GM23338 (cell line): ENCODE results near the gene ADGRL3. TPM values are rescaled to one million over a fixed set of nuclear protein-coding genes. Genes with fewer than 3 reads are reported as not detected.

Experiments
- ATAC-seq: fragments of 200-7000 bp; cut with Tn5 transposase; 3 replicates; pipeline ENCODE4 v1.9.1; 2020
- DNase-seq: peaks from one replicate; pipeline ENCODE4 v3.0.0-alpha.2; 2015; ENCODE audit warnings: low spot score
- H2AFZ ChIP-seq: fragments of 200-600 bp; sonication (generic); 2 replicates; pipeline ENCODE4 v1.8.0; 2016; ENCODE audit warnings: antibody characterized with exemption, mild to moderate bottlenecking, moderate library complexity
- H3F3A ChIP-seq: fragments of 200-600 bp; sonication (generic); replicated peaks from 2 replicates; pipeline ENCODE4 v1.8.0; 2017; ENCODE audit warnings: antibody characterized with exemption, mixed run types, low read depth
- H3K27ac ChIP-seq: fragments of 200-600 bp; sonication (generic); 2 replicates; pipeline ENCODE4 v1.6.1; 2016; ENCODE audit warnings: low read depth
- H3K27me3 ChIP-seq: fragments of 200-600 bp; sonication (generic); 2 replicates; pipeline ENCODE4 v1.8.0; 2016; ENCODE audit warnings: mild to moderate bottlenecking, mixed run types, moderate library complexity; ENCODE audit not compliant: insufficient read depth
- H3K36me3 ChIP-seq: fragments of 200-600 bp; sonication (generic); 2 replicates; pipeline ENCODE4 v1.8.0; 2016; ENCODE audit warnings: mild to moderate bottlenecking; ENCODE audit not compliant: insufficient read depth
- H3K4me1 ChIP-seq: fragments of 200-600 bp; sonication (generic); 2 replicates; pipeline ENCODE4 v1.8.0; 2016; ENCODE audit warnings: mild to moderate bottlenecking, moderate library complexity; ENCODE audit not compliant: insufficient read depth
- H3K4me2 ChIP-seq: fragments of 200-600 bp; sonication (generic); 2 replicates; pipeline ENCODE4 v1.7.1; 2017; ENCODE audit warnings: mixed run types
- H3K4me3 ChIP-seq: fragments of 200-600 bp; sonication (generic); 2 replicates; pipeline ENCODE4 v1.6.1; 2016; ENCODE audit warnings: mixed run types
- H3K79me2 ChIP-seq: fragments of 200-600 bp; sonication (generic); replicated peaks from 2 replicates; pipeline ENCODE4 v1.8.0; 2017; ENCODE audit warnings: mild to moderate bottlenecking; ENCODE audit not compliant: insufficient read depth
- H3K9me2 ChIP-seq: fragments of 200-600 bp; sonication (generic); 2 replicates; pipeline ENCODE4 v1.8.0; 2017; ENCODE audit not compliant: insufficient read depth
- H4K20me1 ChIP-seq: fragments of 200-600 bp; sonication (generic); replicated peaks from 2 replicates; pipeline ENCODE4 v1.8.0; 2017; ENCODE audit warnings: mild to moderate bottlenecking; ENCODE audit not compliant: insufficient read depth
- H3K27ac Mint-ChIP-seq: 2 replicates; pipeline ENCODE4 v1.8.0; 2020; ENCODE audit warnings: inconsistent platforms, mild to moderate bottlenecking, moderate library complexity, mixed read lengths
- H3K27me3 Mint-ChIP-seq: 3 replicates; pipeline ENCODE4 v1.8.0; 2022; ENCODE audit warnings: low read depth, mild to moderate bottlenecking, moderate library complexity, mixed read lengths, inconsistent platforms; ENCODE audit not compliant: insufficient read depth, poor library complexity
- H3K36me3 Mint-ChIP-seq: 3 replicates; pipeline ENCODE4 v1.8.0; 2021; ENCODE audit warnings: low read depth, mild to moderate bottlenecking, inconsistent platforms, moderate library complexity, mixed read lengths
- H3K4me1 Mint-ChIP-seq: 3 replicates; pipeline ENCODE4 v1.8.0; 2020; ENCODE audit warnings: mild to moderate bottlenecking, inconsistent platforms, mixed read lengths
- H3K4me3 Mint-ChIP-seq: 3 replicates; pipeline ENCODE4 v1.8.0; 2021; ENCODE audit warnings: moderate library complexity, mild to moderate bottlenecking, inconsistent platforms, mixed read lengths
- H3K9me3 Mint-ChIP-seq: 3 replicates; pipeline ENCODE4 v1.8.0; 2020; ENCODE audit warnings: moderate library complexity, mild to moderate bottlenecking, inconsistent platforms, mixed read lengths
- CTCF ChIP-seq, 2 experiments: fragments of 200-600 bp in 1 of 2; sonication (generic) in 1 of 2; conservative IDR thresholded peaks; 2 replicates each; pipeline versions ENCODE4 v1.5.1 to v1.6.1; 2016 to 2017; ENCODE audit warnings: antibody characterized with exemption in 2 of 2, low read depth in 2 of 2, mild to moderate bottlenecking in 2 of 2, moderate library complexity in 1 of 2
- EZH2 ChIP-seq: fragments of 200-600 bp; sonication (generic); IDR thresholded peaks from one replicate; pipeline ENCODE4 v1.8.0; 2017; ENCODE audit warnings: antibody characterized with exemption, mild to moderate bottlenecking, low read depth; ENCODE audit not compliant: unreplicated experiment
- EZH2phosphoT487 ChIP-seq: fragments of 200-600 bp; sonication (generic); IDR thresholded peaks from one replicate; pipeline ENCODE4 v1.8.1; 2018; ENCODE audit warnings: antibody characterized with exemption; ENCODE audit not compliant: unreplicated experiment
- JUNB ChIP-seq: IDR thresholded peaks from one replicate; pipeline ENCODE4 v1.6.1; 2016; ENCODE audit warnings: antibody characterized with exemption; ENCODE audit not compliant: unreplicated experiment
- NANOG ChIP-seq: IDR thresholded peaks from 2 replicates; pipeline ENCODE4 v1.6.1; 2016; ENCODE audit warnings: antibody characterized with exemption, borderline replicate concordance
- POLR2AphosphoS5 ChIP-seq: IDR thresholded peaks from 2 replicates; pipeline ENCODE4 v1.6.1; 2016; ENCODE audit warnings: antibody characterized with exemption, low read depth
- REST ChIP-seq: IDR thresholded peaks from one replicate; pipeline ENCODE4 v1.6.1; 2018; ENCODE audit warnings: antibody characterized with exemption; ENCODE audit not compliant: unreplicated experiment
- STAT1 ChIP-seq: IDR thresholded peaks from one replicate; pipeline ENCODE4 v1.6.1; 2016; ENCODE audit warnings: antibody characterized with exemption; ENCODE audit not compliant: unreplicated experiment
- ZNF114 ChIP-seq: fragments of 250-450 bp; sonication (Bioruptor Pico); IDR thresholded peaks from 2 replicates; pipeline ENCODE4 v1.5.0; 2020; ENCODE audit warnings: mild to moderate bottlenecking, moderate library complexity
- ZNF331 ChIP-seq: fragments of 250-450 bp; sonication (Bioruptor Pico); IDR thresholded peaks from 2 replicates; pipeline ENCODE4 v1.5.0; 2020; ENCODE audit warnings: low read depth, mild to moderate bottlenecking, moderate library complexity
- polyA plus RNA-seq: library from polyadenylated mRNA; unstranded; fragments of >200 nt; fragmentation: Nextera tagmentation; extraction: Ambion mirVana; gene quantifications from 2 replicates; pipeline ENCODE4 v1.2.1, GENCODE V29; 2016
- total RNA-seq: library from RNA; depleted of rRNA; stranded (reverse); fragments of >200 nt; shearing (Covaris generic); gene quantifications from 2 replicates; pipeline ENCODE4 v1.2.3, GENCODE V29; 2014

The ADGRL3 gene
- total and polyA plus RNA-seq, 2 experiments from 2014 or later = 9.7 to 16.5 TPM

GRCh38 chr4:61924131-61924530 is 724.0 kb downstream of the ADGRL3 start:
- Histone ChIP-seq H3F3A (no peaks in the 10 kb centered on the region), H3K36me3 (no peaks in the 10 kb centered on the region), H2AFZ (no peak overlapping the region), H3K79me2 (no peaks in the 10 kb centered on the region), H4K20me1 (no peaks in the 10 kb centered on the region), H3K27me3 (no peaks in the 10 kb centered on the region), H3K4me3 (no peak overlapping the region), H3K9me2 (no peaks in the 10 kb centered on the region; the same call in 1 of the 2 replicates), H3K4me2 (no peak overlapping the region), H3K4me1 (peaks cover 21% of the 10 kb centered on the region), H3K27ac (no peak overlapping the region)
- H3K4me3 Mint-ChIP-seq = no peak overlapping the region
- no peaks in the 10 kb centered on the region for H3K36me3 Mint-ChIP-seq
- DNase-seq (peak; percentile 16), ATAC-seq (peak; percentile 51)
- H3K27me3 Mint-ChIP-seq = no peaks in the 10 kb centered on the region
- peaks cover 3% of the 10 kb centered on the region for H3K4me1 Mint-ChIP-seq
- no peaks in the 10 kb centered on the region for H3K9me3 Mint-ChIP-seq
- no peak overlapping the region for H3K27ac Mint-ChIP-seq
- TF ChIP-seq STAT1 (no peak), CTCF (conservative IDR thresholded peaks at IDR 0.05; ENCODE audit: low read depth in 2 of 2) (peak; percentile 33 to 70; a peak in 3 of 4 replicates)

- no peaks in the 10 kb centered on the region for H3K36me3 Mint-ChIP-seq
- no peaks in the 10 kb centered on the region for H3K27me3 ChIP-seq
- peaks cover 6% of the 10 kb centered on the region for H3K4me1 ChIP-seq
- no peak overlapping the region for H2AFZ ChIP-seq
- no peaks in the 10 kb centered on the region for H3K36me3 ChIP-seq
- DNase-seq (no peak), ATAC-seq (no peak)
- no peak overlapping the region for H3K4me3 ChIP-seq
- H3K4me3 Mint-ChIP-seq = no peak overlapping the region
- no peaks in the 10 kb centered on the region for H3K79me2 ChIP-seq
- H3K9me2 ChIP-seq = no peaks in the 10 kb centered on the region
- H3K9me3 Mint-ChIP-seq = no peaks in the 10 kb centered on the region
- H3K27ac ChIP-seq = no peak overlapping the region
- H3K27ac Mint-ChIP-seq = no peak overlapping the region
- H3K27me3 Mint-ChIP-seq = no peaks in the 10 kb centered on the region
- H3K4me1 Mint-ChIP-seq = peaks cover 12% of the 10 kb centered on the region; the same call in 2 of the 3 replicates
- H3F3A ChIP-seq = no peaks in the 10 kb centered on the region
- H4K20me1 ChIP-seq = no peaks in the 10 kb centered on the region
- H3K4me2 ChIP-seq = no peak overlapping the region
- TF ChIP-seq REST (no peak), EZH2 (no peak), POLR2AphosphoS5 (no peak), ZNF331 (CRISPR knock-in tag) (no peak), NANOG (no peak), ZNF114 (CRISPR knock-in tag) (no peak), EZH2phosphoT487 (no peak), CTCF (conservative IDR thresholded peaks at IDR 0.05; ENCODE audit: low read depth in 2 of 2) (no peak), JUNB (no peak)
Observed at GRCh38 chr4:61933527-61933926, 733.4 kb downstream of the ADGRL3 start.
